ENCODE results near the gene SERF1B.
"Not testable (repeated sequence)": the region's sequence is repeated elsewhere in the genome, so short reads cannot be mapped to it uniquely, and the experiment has no call there.

The SERF1B gene

DNA sequence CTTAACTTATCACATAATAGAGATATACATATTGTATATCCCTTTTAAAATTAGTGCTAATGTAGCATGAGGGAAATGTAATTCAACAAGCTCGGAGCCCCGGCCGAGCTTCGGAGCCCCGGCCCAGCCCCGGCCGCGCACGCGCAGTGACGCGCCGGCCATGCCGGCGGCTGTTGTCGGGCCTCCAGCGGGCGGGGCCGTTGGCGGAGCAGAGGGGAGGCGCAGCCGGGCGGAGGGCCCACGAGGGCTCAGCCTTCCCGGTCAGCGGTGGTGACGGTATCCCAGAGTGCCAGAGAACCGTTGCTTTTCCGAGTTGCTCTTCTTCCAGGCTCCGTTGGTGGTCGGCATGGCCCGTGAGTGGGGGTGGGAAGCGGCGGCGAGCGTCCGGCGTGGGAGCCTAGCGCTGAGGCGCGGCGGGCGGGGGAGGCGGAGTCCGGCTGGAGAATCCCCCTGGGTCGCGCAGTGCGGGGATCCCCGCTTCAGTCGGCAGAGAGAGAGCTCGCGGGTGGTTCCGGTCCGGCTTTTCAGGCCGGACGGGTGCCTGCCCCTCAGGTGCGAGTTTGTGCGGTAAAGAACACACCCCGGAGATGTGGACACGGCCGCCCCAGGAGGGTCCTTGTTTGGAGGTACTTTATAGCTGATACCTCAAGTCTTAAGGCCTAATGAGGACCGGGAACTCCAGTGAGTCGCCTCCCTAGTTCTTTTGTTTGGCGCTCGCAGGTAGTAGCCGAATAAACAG is at the start of gene SERF1B:
SERF1B (plus strand) TSS at position 146 of the 739 bp plus-strand sequence; CDS start at position 347, 201 bp downstream.
- TF ChIP-seq, protein P1, sequence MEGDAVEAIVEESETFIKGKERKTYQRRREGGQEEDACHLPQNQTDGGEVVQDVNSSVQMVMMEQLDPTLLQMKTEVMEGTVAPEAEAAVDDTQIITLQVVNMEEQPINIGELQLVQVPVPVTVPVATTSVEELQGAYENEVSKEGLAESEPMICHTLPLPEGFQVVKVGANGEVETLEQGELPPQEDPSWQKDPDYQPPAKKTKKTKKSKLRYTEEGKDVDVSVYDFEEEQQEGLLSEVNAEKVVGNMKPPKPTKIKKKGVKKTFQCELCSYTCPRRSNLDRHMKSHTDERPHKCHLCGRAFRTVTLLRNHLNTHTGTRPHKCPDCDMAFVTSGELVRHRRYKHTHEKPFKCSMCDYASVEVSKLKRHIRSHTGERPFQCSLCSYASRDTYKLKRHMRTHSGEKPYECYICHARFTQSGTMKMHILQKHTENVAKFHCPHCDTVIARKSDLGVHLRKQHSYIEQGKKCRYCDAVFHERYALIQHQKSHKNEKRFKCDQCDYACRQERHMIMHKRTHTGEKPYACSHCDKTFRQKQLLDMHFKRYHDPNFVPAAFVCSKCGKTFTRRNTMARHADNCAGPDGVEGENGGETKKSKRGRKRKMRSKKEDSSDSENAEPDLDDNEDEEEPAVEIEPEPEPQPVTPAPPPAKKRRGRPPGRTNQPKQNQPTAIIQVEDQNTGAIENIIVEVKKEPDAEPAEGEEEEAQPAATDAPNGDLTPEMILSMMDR (IDR thresholded peaks at IDR 0.05), result not testable (repeated sequence)

Data from LNCAP (cell line).